ENCODE results near the gene HLA-F.

Gene HLA-F

GRCh38 chr6:29744621-29745020 lies 21.4 kb downstream of the HLA-F start:
- DNase-seq: no peak

DNA sequence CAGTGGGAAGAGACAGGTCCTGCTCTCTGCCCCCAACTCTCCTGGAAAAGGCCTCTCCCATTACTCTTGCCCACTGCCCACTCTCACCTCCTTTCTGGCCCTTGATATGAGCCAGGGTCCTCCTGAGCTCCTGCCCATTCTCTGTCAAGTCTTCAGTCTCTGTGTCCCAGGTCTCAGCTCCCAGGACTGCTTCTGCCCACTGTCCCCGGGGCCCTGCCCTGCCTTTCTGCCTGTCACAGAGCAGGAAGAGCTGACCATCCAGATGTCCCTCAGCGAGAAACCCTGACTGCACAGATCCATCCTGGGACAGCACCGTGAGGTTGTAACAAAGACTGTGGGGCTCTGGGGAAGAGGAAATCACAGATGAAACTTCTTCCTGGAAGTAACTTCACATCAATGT lies 22.2 kb downstream of the HLA-F start:
- DNase-seq: no peak

GRCh38 chr6:29745855-29746449 lies 22.7 kb downstream of the HLA-F start:
- DNase-seq: no peak

DNA sequence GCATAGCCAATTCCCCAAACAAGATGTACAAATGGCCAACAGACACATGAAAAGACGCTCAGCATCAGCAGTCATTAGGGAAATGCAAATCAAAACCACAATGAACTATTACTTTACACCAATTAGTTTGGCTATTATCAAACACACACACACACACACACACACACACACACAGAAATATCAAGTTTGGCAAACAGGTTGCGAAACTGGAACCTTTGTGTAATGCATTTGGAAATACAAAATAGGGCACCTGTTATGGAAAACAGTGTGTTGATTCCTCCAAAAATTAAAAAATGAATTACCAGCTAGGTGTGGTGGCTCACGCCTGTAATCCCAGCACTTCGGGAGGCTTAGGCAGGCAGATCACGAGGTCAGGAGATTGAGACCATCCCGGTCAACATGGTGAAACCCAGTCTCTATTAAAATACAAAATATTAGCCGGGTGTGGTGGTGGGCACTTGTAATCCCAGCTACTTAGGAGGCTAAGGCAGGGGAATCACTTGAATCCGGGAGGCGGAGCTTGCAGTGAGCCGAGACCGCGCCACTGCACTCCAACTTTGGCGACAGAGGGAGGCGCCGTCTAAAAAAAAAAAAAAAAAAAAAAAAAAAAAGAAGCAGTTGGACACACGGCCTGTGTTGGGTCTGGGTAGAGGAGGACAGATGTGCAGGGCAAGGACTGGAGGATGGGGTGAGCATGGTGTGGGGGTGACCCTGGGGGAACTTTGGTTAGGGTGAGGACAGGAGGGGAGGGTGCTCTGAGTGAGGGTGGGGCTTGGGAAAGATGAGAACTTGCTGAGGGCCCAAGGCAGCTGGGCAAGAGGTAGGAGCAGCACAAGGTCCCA lies 23.8 kb downstream of the HLA-F start:
- no peak for DNase-seq

- no peak for DNase-seq
Observed at GRCh38 chr6:29747688-29748250, 24.5 kb downstream of the HLA-F start.

DNA sequence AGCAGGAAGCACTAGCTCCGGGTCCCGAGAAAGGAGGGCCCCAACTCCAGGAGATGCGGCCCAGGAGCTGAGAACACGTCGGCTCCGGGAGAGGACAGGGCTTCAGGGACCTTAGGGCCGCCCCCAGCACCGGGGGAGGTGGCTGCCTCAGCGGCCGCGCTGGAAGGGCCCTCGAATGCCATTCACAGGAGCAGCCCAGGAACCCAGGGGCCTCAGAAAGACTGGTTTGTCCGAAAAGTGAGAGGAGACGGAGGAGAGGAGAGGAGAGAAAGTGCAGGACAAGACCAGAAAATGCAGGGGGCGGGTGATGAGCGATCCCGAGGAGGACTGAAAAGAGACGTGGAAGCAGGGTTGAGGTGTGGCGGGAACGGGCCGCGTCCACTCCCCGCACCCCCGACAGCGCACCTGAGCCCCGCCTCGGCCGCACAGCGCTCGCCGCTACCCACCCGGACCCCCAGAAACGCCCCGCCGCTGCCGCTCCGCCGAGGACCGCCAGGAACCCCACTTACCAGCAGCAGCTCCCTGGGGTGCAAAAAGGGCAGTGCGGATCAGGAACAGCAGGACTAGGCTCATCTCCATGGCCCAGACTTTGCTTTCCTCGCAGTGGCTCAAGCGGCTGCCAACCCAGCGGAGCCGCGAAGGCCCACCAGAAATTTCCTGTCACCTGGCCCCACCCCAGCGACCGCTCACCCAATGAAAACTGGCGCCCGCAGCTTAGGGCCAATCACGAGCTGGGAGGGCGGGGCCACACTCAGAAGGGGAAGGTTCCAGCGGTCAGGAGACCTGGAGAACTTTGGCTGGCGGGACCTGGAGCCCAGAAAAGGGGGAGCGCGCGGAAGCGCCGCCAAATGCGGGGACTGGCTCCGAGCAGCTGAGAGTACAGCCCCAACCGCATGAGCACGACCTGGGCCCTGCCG lies 25.4 kb downstream of the HLA-F start:
- DNase-seq: peak; percentile 88

DNA sequence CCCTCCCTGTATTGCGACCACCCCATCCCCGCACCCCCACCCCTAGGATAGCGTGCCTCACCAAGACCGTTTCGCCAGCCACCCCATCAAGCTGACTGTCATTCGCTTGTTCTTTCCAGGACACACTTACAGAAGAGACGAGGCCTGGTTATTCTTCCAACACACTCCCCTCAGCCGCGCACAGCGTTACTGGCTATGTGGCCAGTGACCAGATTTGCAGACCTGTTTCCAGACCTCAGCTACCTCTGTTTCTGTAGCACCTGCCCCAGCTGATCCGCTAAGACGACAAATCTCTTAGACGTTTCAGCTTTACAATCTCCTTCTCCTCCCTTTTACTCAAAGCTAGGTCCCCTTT lies 26.1 kb downstream of the HLA-F start:
- no peak for DNase-seq

DNA sequence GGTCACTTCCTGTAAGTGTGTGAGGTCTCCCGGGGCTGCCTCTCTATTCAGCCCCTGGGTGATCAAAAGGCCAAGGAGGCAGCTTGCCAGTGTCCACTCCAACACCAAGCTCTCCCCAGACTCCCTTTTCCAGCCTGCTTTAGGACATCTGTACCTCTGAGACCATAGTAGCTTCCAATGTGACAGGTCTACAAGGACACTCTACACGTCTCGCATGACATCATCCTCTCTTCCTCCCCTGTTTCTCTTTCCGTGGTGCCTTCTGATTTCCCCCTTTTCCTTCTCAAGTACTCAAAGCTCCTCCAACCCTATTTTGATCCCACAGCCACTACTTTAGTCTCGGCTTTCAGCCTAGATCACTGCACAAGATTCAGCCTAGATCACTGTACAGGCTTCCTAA lies 26.4 kb downstream of the HLA-F start:
- DNase-seq: no peak

GRCh38 chr6:29750709-29751108 lies 27.5 kb downstream of the HLA-F start:
- no peak for DNase-seq

DNA sequence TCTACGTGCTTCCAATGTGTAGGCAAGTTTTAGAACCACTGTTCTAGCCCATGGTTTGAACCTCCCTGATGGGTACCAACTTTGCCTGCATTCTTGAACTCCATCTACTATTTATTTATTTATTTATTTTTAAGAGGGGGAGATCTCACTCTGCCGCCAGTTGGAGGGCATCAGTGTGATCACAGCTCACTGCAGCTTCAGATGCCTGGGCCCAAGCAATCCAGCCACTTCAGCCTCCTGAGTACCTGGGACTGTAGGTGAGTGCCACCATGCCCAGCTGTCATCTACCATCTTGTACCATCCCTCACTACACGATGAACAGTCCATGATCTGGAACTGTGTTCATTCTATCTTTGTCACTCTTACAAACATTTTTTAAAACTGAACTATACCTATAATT lies 28.2 kb downstream of the HLA-F start:
- DNase-seq: no peak

DNA sequence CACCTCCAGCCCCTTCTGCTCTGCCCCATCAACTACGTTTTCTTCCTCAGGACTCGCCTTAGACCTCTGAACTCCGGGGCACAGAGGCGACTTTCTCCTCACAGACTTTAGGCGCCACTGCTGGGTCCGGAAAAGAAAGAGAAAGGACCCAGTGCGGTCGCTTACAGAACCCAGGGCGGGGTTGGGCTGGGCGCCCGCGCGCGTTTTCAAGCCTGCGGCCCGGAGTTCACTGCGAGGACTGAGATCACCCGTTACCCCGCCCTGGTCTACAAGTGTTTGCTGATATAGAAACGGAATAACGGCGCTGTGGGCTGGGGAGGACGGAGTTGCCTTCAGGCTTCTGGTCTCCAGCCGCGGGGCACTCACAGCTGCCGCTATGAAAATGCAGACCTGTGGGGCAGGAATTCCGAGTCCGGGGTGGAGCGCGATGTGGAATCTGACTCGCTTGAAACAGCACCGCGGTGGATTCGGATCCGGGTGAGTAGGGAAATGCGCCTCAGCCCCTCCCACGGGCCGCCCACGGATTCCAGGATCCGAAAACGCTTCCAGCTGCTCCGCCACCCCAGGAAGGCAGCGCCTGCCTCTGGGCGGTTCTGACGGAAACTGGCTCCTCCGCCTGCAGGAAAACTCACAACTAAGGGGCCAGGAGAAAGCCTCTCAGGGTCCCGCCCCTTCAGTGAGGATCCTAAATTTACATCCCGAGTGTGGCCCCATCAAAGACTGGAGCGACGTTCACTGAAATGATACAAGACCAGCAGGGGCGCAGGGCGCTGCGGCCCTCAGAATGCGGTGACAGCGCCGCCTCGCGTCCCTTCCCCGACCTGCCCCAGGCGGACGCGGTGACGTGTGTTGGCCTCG lies 29.4 kb downstream of the HLA-F start:
- peak; percentile 83 for DNase-seq

- no peak for DNase-seq
Observed at GRCh38 chr6:29753309-29753644, 30.0 kb downstream of the HLA-F start.

DNA sequence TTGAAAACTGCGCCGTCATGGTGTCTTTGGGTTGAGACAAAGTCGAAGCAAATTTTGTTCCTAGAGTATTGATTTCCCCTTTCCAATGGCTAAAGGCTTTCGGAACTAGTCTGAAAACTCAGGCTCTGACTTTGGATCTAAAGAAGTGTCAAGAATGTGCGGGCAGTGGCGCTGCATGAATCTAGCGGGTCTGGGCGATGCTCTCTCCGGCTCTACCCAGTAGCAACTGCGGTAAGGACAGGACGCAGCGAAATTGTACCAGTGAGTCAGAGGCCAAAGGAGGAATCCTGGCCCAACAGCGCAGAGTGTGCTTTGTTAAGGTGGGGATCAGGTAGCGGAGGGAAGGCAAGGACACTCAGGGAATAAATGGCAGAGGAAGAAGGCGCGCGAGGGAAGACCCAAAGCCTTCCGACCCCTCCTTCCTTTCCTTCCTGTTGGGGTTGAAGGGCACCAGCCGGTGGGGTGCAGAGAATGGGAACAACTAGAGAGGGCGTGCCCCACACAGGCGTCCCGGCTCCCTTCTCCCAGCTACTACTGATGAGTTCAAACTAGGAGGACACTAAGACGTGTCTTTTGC lies 32.1 kb downstream of the HLA-F start:
- no peak for DNase-seq

DNA sequence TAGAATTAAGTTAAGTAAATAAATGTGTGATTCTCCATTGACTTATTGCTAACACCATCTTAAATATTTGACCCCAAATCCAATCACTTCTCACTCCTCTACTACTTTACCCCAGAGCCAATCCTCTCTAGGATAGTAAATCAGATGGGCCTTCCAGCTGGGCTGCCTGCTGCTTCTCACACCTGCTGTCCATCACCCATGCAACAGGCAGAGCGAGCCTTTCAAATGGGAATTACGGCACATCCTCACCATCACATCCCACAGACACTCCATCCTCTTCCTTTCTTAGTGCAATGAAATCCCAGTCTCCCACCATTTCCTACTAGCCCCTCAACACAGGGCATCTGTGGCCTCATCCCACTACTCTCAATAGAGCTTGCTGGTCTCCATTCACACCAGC lies 34.0 kb downstream of the HLA-F start:
- DNase-seq: peak; percentile 67

GRCh38 chr6:29757701-29758293 lies 34.6 kb downstream of the HLA-F start:
- DNase-seq: peak; percentile 61

DNA sequence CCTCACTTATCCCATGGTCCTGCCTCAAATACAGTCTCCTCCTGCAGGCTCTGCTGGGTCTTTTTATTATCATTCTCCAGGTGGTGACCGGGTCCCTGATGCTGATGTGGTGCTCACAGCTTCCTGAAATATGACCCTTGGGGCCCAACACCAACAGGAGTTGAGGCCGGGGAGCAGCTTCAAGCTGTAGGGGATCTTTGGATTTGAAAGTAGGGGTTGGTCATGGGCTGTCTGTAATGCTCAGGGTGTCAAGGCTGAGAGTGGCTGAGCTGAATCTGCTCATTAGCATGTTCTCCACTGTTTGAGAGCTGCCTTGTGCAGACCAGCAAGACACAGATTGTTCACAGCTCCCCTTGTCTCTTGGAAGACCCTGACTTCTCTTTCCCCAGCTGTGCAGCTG lies 35.5 kb downstream of the HLA-F start:
- peak; percentile 81 for DNase-seq

DNA sequence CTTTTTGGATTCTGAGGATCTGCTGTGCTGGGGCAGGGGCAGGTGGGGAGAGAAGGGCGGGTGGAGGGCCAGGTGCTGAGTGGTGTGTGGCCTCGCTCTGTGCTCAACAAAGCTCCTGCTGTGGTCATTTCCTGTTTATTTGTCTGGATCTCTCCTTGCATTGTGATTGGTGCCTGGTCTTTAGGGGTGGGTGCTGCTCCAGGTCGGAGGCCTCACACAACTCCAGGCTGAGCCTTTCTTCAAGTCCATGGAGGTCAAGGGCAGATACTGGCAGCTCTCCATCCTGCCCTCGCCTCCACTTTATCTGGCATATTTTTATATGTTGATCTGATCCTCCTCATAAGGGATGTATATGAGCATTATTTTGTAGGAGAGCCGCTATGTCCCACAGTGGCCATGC lies 36.2 kb downstream of the HLA-F start:
- peak; percentile 96 for DNase-seq

GRCh38 chr6:29760328-29760727 lies 37.1 kb downstream of the HLA-F start:
- DNase-seq: peak; percentile 27

DNA sequence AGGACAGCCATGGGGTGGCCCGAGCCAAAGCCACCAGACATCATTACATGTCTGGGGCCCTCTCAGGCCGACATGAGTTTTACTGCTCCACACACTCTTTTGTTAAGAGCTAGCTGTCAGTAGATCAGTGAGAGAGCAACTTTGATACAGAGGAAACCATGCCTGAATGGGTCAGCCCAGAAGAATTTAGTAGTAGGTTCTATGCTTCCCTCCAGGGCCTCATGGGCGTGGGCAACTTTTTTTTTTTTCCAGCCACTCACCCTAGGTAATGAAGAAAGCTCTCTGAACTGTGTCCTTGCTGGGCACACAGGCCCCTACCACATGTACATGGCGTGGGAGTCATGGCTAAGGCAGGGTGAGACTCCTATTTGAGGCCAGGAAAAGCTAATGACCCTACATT lies 38.8 kb downstream of the HLA-F start:
- no peak for DNase-seq

DNA sequence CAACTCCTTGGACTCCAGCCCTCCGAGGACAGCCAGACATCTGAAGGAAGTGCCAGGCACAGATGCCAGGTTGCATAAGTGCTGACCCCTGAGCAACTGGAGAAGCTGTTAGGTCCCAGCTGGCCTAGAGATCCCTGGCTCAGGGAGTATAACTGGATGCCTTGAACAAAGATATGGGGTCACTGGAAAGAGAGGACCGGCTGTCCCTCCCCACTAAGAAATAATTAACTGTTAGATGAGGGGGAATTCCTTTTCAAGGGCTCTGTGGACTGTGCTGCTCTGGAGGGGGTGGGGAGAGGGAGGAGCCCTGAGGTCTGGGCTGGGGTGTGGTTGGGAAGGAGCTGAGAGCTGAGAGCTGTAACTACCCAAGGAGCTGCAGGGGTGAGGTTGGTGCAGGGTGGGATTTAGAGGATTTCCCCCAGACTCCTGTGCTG lies 39.6 kb downstream of the HLA-F start:
- DNase-seq: no peak

DNA sequence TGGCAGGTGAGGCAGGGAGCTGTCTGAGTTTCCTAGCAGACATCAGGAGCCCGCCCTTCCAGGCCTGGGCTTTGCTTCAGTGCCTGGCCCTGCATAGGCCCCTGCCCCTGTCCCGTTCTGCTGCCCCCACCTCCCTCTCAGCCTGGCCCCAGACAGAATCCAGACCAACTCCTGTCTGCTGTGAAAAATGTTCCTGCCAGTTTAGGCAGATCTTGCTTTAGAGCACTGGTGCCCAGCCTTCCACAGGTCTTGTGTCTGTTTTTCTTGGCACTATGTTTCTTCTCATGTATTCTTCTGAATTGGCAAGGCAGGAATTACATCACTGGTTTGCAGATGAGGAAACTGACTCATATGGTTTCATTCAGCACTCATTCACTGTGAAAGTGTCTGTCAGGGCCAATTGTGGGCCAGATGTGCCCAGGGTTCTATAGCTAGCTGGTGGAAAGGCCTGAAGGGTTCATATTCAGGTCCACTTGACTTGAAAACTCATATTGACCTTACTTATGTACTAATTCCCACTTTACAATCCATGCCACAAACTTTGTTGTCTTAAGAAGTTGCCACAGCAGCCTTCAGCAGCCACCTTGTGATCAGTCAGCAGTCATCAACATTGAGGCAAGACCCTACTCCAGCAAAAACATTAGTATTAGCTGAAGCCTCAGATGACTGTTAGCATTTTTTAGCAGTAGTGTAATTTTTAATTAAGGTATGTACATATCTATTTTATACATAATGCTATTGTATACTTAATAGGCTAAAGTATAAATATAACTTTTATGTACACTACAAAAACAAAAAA lies 40.5 kb downstream of the HLA-F start:
- no peak for DNase-seq
